H9 (cell line): Measurements from ENCODE around the gene TCAF1. TPM values are rescaled to one million over a fixed set of nuclear protein-coding genes. Genes with fewer than 3 reads are reported as not detected.
A peak's percentile ranks its signal among the peaks of the same experiment; 100 is the strongest.

Source experiments
- DNase-seq: peaks from one replicate; pipeline ENCODE4 v3.0.0-alpha.2; 2017
- H2AFZ ChIP-seq: one replicate; pipeline ENCODE4 v1.6.1; 2013; ENCODE audit warnings: mild to moderate bottlenecking, low read length, control low read depth, moderate library complexity
- H2AK5ac ChIP-seq: 2 replicates; pipeline ENCODE4 v1.6.1; 2013; ENCODE audit warnings: low read length, control low read depth, mixed read lengths; ENCODE audit not compliant: insufficient read length
- H2BK120ac ChIP-seq: one replicate; pipeline ENCODE4 v1.6.1; 2013; ENCODE audit warnings: low read depth, mild to moderate bottlenecking, low read length, control low read depth, inconsistent platforms; ENCODE audit not compliant: poor library complexity, severe bottlenecking
- H2BK12ac ChIP-seq: 2 replicates; pipeline ENCODE4 v1.6.1; 2013; ENCODE audit warnings: low read length, control low read depth, mixed read lengths, low read depth; ENCODE audit not compliant: insufficient read length
- H2BK15ac ChIP-seq: 2 replicates; pipeline ENCODE4 v1.6.1; 2013; ENCODE audit warnings: low read depth, low read length, control low read depth
- H2BK20ac ChIP-seq: one replicate; pipeline ENCODE4 v1.6.1; 2013; ENCODE audit warnings: low read depth, mild to moderate bottlenecking, low read length, control low read depth, inconsistent platforms; ENCODE audit not compliant: poor library complexity, severe bottlenecking
- H2BK5ac ChIP-seq: 2 replicates; pipeline ENCODE4 v1.6.1; 2013; ENCODE audit warnings: low read length, control low read depth, mixed read lengths; ENCODE audit not compliant: insufficient read length
- H3K14ac ChIP-seq: 2 replicates; pipeline ENCODE4 v1.6.1; 2013; ENCODE audit warnings: low read length, control low read depth; ENCODE audit not compliant: insufficient read depth
- H3K18ac ChIP-seq: 2 replicates; pipeline ENCODE4 v1.6.1; 2013; ENCODE audit warnings: low read depth, mild to moderate bottlenecking, mixed read lengths, low read length, control low read depth; ENCODE audit not compliant: insufficient read length
- H3K23ac ChIP-seq: 2 replicates; pipeline ENCODE4 v1.6.1; 2013; ENCODE audit warnings: low read length, control low read depth, mixed read lengths, low read depth; ENCODE audit not compliant: insufficient read length
- H3K23me2 ChIP-seq: 2 replicates; pipeline ENCODE4 v1.6.1; 2013; ENCODE audit warnings: low read depth, mild to moderate bottlenecking, mixed read lengths, low read length, control low read depth; ENCODE audit not compliant: insufficient read length, poor library complexity, severe bottlenecking
- H3K27ac ChIP-seq: 2 replicates; pipeline ENCODE4 v1.5.1; 2013; ENCODE audit warnings: low read length, control low read depth, mixed read lengths, low read depth; ENCODE audit not compliant: insufficient read length
- H3K27me3 ChIP-seq: 2 replicates; pipeline ENCODE4 v1.6.1; 2013; ENCODE audit warnings: low read length, control low read depth, inconsistent platforms; ENCODE audit not compliant: insufficient read depth
- H3K4ac ChIP-seq: 2 replicates; pipeline ENCODE4 v1.6.1; 2013; ENCODE audit warnings: low read depth, mild to moderate bottlenecking, control low read depth, inconsistent platforms, low read length, moderate library complexity
- H3K4me1 ChIP-seq: 2 replicates; pipeline ENCODE4 v1.6.1; 2013; ENCODE audit warnings: low read length, control low read depth, inconsistent platforms; ENCODE audit not compliant: insufficient read depth
- H3K4me2 ChIP-seq: 2 replicates; pipeline ENCODE4 v1.6.1; 2013; ENCODE audit warnings: low read length, control low read depth, mixed read lengths; ENCODE audit not compliant: insufficient read length, insufficient read depth
- H3K56ac ChIP-seq: 2 replicates; pipeline ENCODE4 v1.6.1; 2013; ENCODE audit warnings: low read depth, mild to moderate bottlenecking, mixed read lengths, low read length, control low read depth; ENCODE audit not compliant: insufficient read length
- H3K79me1 ChIP-seq: 2 replicates; pipeline ENCODE4 v1.6.1; 2013; ENCODE audit warnings: low read depth, mild to moderate bottlenecking, moderate library complexity, low read length, control low read depth, inconsistent platforms; ENCODE audit not compliant: insufficient read depth, poor library complexity, severe bottlenecking
- H3K79me2 ChIP-seq: 2 replicates; pipeline ENCODE4 v1.6.1; 2013; ENCODE audit warnings: low read length, control low read depth, inconsistent platforms; ENCODE audit not compliant: insufficient read depth
- H3K9ac ChIP-seq: 2 replicates; pipeline ENCODE4 v1.6.1; 2013; ENCODE audit warnings: low read length, control low read depth, mixed read lengths; ENCODE audit not compliant: insufficient read length; ENCODE audit errors: extremely low read depth
- H3K9me3 ChIP-seq: one replicate; pipeline ENCODE4 v1.6.1; 2013; ENCODE audit warnings: low read depth, low read length, inconsistent platforms; ENCODE audit not compliant: control insufficient read depth
- H3T11ph ChIP-seq: one replicate; pipeline ENCODE4 v1.6.1; 2013; ENCODE audit warnings: mild to moderate bottlenecking, low read length, control low read depth, inconsistent platforms
- H4K20me1 ChIP-seq: one replicate; pipeline ENCODE4 v1.6.1; 2013; ENCODE audit not compliant: control insufficient read depth, insufficient read length, insufficient read depth
- H4K5ac ChIP-seq: 2 replicates; pipeline ENCODE4 v1.6.1; 2013; ENCODE audit warnings: low read depth, mild to moderate bottlenecking, mixed read lengths, low read length, control low read depth; ENCODE audit not compliant: insufficient read length
- H4K8ac ChIP-seq: replicated peaks from 2 replicates; pipeline ENCODE4 v1.6.1; 2013; ENCODE audit warnings: low read length, control low read depth, mixed read lengths, low read depth; ENCODE audit not compliant: insufficient read length
- H4K91ac ChIP-seq: 2 replicates; pipeline ENCODE4 v1.6.1; 2013; ENCODE audit warnings: low read depth, mild to moderate bottlenecking, moderate library complexity, mixed read lengths, low read length, control low read depth; ENCODE audit not compliant: insufficient read length
- H3K27ac Mint-ChIP-seq, 3 experiments: 2 replicates in 2 of 3; 3 replicates in 1 of 3; pipeline ENCODE4 v1.8.0; 2020 to 2021; ENCODE audit warnings: mixed read lengths in 3 of 3, mild to moderate bottlenecking in 1 of 3, moderate library complexity in 1 of 3
- H3K27me3 Mint-ChIP-seq: 2 replicates; pipeline ENCODE4 v1.8.0; 2021; ENCODE audit warnings: low read depth, mild to moderate bottlenecking, moderate library complexity, mixed read lengths
- H3K36me3 Mint-ChIP-seq, 3 experiments: 2 replicates in 2 of 3; 3 replicates in 1 of 3; pipeline ENCODE4 v1.8.0; 2020 to 2021; ENCODE audit warnings: low read depth in 3 of 3, mixed read lengths in 3 of 3; ENCODE audit not compliant: insufficient read depth in 1 of 3
- H3K4me1 Mint-ChIP-seq, 2 experiments: 2 replicates each; pipeline ENCODE4 v1.8.0; 2020; ENCODE audit warnings: mixed read lengths in 2 of 2
- H3K4me3 Mint-ChIP-seq, 2 experiments: 2 replicates in 1 of 2; 3 replicates in 1 of 2; pipeline ENCODE4 v1.8.0; 2020 to 2021; ENCODE audit warnings: mild to moderate bottlenecking in 2 of 2, mixed read lengths in 2 of 2, moderate library complexity in 1 of 2
- H3K9me3 Mint-ChIP-seq, 2 experiments: 2 replicates in 1 of 2; 3 replicates in 1 of 2; pipeline ENCODE4 v1.8.0; 2020; ENCODE audit warnings: mild to moderate bottlenecking in 2 of 2, mixed read lengths in 2 of 2, moderate library complexity in 1 of 2
- WGBS: extraction: QIAGEN DNeasy Blood & Tissue Kit; methylation state at CpG from one replicate; pipeline ENCODE4 v1.1.7; 2013; ENCODE audit warnings: missing lambda C conversion rate, low lambda C conversion rate, mixed read lengths; ENCODE audit not compliant: insufficient read length; ENCODE audit errors: extremely low coverage; 5-methylcytosine and 5-hydroxymethylcytosine counted together
- total RNA-seq: library from RNA; stranded (reverse); gene quantifications from 2 replicates; pipeline ENCODE4 v1.2.1, GENCODE V29; 2021
- TF ChIP-seq, protein P1 (sequence below): fragments of 200-600 bp; sonication (generic); conservative IDR thresholded peaks from 3 replicates; pipeline ENCODE4 v1.8.0; 2021; ENCODE audit warnings: antibody characterized with exemption, mild to moderate bottlenecking

Gene TCAF1
- total RNA-seq, 1 experiment from 2014 or later, result 46.8 TPM

DNA sequence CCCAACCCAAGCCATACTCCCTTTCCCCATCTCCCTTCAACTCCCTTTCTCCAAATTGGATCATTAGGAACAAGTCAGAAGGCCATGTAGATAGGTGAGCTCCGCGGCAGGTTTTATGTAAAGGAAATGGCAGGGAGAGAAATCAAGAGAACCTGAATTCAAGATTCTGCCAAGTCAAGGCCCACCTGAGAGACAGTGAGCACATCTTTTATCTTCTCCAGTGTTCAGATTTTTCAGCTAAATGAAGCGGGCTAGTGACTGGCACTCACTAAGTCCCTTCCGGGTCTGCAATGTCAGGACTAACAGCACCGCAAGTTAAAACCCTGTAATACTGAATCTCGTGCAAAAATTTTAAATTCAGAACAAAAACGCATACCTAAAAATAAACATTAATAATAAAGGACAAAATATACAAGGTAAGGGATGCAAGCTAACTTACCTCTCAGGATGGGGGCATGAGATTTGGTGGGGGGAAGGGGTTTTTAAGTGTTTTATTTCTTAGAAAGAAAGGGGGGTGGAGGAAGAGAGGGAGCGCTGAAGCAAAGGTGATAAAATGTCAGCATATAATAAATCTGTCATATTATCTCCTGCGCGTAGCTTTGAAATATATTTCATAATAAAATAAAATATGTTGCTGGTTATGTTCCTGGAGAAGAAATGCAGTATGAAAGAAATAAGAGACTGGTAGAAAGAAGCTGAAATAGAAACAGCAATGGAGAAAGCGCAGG is 17.6 kb downstream of the TCAF1 start:
- Histone ChIP-seq H3K56ac (no peak overlapping the region), H3K9me3 (no peaks in the 10 kb centered on the region), H3T11ph (no peak overlapping the region), H2BK20ac (no peak overlapping the region), H3K4me2 (peak overlapping the region; percentile 41), H4K5ac (no peak overlapping the region), H3K23me2 (peaks cover 16% of the 10 kb centered on the region), H3K27me3 (no peaks in the 10 kb centered on the region), H2AFZ (no peak overlapping the region), H4K8ac (no peak overlapping the region), H2BK5ac (no peak overlapping the region), H4K91ac (no peak overlapping the region), H3K79me2 (no peaks in the 10 kb centered on the region), H3K9ac (peak overlapping the region; percentile 41), H2AK5ac (no peak overlapping the region), H3K23ac (no peak overlapping the region), H4K20me1 (no peaks in the 10 kb centered on the region), H2BK12ac (no peak overlapping the region), H3K4me1 (0 out of 2 replicates have a peak, but pooled peaks cover 6% of the 10 kb centered on the region), H3K14ac (no peak overlapping the region), H3K4ac (no peak overlapping the region), H2BK15ac (no peak overlapping the region), H2BK120ac (no peak overlapping the region), H3K27ac (no peak overlapping the region), H3K79me1 (peaks cover 3% of the 10 kb centered on the region), H3K18ac (no peak overlapping the region)
- Mint-ChIP-seq H3K27me3 (peaks cover 6% of the 10 kb centered on the region), H3K4me3 (peak overlapping the region; percentile 85 to 89), H3K9me3 (peaks cover 7 to 10% of the 10 kb centered on the region in 2 experiments), H3K27ac (no peak overlapping the region), H3K36me3 (peaks cover 5 to 14% (median 7%) of the 10 kb centered on the region in 3 experiments), H3K4me1 (peaks cover 21 to 34% of the 10 kb centered on the region in 2 experiments)
- no peak for DNase-seq
- WGBS, result no CpG with 5 or more reads among the region's 11 CpGs
- TF ChIP-seq, protein P1, sequence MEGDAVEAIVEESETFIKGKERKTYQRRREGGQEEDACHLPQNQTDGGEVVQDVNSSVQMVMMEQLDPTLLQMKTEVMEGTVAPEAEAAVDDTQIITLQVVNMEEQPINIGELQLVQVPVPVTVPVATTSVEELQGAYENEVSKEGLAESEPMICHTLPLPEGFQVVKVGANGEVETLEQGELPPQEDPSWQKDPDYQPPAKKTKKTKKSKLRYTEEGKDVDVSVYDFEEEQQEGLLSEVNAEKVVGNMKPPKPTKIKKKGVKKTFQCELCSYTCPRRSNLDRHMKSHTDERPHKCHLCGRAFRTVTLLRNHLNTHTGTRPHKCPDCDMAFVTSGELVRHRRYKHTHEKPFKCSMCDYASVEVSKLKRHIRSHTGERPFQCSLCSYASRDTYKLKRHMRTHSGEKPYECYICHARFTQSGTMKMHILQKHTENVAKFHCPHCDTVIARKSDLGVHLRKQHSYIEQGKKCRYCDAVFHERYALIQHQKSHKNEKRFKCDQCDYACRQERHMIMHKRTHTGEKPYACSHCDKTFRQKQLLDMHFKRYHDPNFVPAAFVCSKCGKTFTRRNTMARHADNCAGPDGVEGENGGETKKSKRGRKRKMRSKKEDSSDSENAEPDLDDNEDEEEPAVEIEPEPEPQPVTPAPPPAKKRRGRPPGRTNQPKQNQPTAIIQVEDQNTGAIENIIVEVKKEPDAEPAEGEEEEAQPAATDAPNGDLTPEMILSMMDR, result no peak
